ENCODE results near the gene TAGAP.

The TAGAP gene

GRCh38 chr6:159068904-159069578, 24.2 kb upstream of the TAGAP start:
- no peak for DNase-seq

- no peak for DNase-seq
These were observed 22.5 kb upstream of the TAGAP start for GRCh38 chr6:159067334-159067733.

- DNase-seq = no peak
These were observed 21.7 kb upstream of the TAGAP start for GRCh38 chr6:159066483-159066882.

GRCh38 chr6:159065759-159066329, 21.1 kb upstream of the TAGAP start:
- DNase-seq = no peak

- DNase-seq = no peak
These were observed 20.3 kb upstream of the TAGAP start for GRCh38 chr6:159065091-159065490.

- DNase-seq = no peak
These were observed 19.7 kb upstream of the TAGAP start for GRCh38 chr6:159064477-159064876.

- no peak for DNase-seq
These were observed 18.8 kb upstream of the TAGAP start for GRCh38 chr6:159063549-159063948.

- no peak for DNase-seq
These were observed 18.2 kb upstream of the TAGAP start for GRCh38 chr6:159062976-159063375.

- DNase-seq = no peak
These were observed 17.8 kb upstream of the TAGAP start for GRCh38 chr6:159062564-159062945.

GRCh38 chr6:159061805-159062563, 17.2 kb upstream of the TAGAP start:
- DNase-seq = no peak

GRCh38 chr6:159061146-159061545, 16.4 kb upstream of the TAGAP start:
- DNase-seq = no peak

GRCh38 chr6:159059885-159060506, 15.2 kb upstream of the TAGAP start:
- no peak for DNase-seq

GRCh38 chr6:159059141-159059540, 14.3 kb upstream of the TAGAP start:
- DNase-seq = no peak

- DNase-seq = no peak
These were observed 12.1 kb upstream of the TAGAP start for GRCh38 chr6:159056899-159057298.

GRCh38 chr6:159056432-159056831, 11.6 kb upstream of the TAGAP start:
- no peak for DNase-seq

GRCh38 chr6:159056003-159056402, 11.2 kb upstream of the TAGAP start:
- peak; percentile 67 for DNase-seq

GRCh38 chr6:159053781-159054398, 9.1 kb upstream of the TAGAP start:
- DNase-seq = peak; percentile 54

- DNase-seq = no peak
These were observed 7.9 kb upstream of the TAGAP start for GRCh38 chr6:159052720-159053119.

- DNase-seq = no peak
These were observed 3.3 kb upstream of the TAGAP start for GRCh38 chr6:159047891-159048685.

GRCh38 chr6:159045801-159046200, 1.0 kb upstream of the TAGAP start:
- DNase-seq = no peak

- DNase-seq = no peak
These were observed 844 bp downstream of the TAGAP start for GRCh38 chr6:159043947-159044346.

GRCh38 chr6:159043251-159043650, 1.5 kb downstream of the TAGAP start:
- no peak for DNase-seq

- no peak for DNase-seq
These were observed 2.0 kb downstream of the TAGAP start for GRCh38 chr6:159042826-159043181.

Data from GDM1 (cell line).